ENCODE results near the gene RGSL1. TPM values are rescaled to one million over a fixed set of nuclear protein-coding genes. Genes with fewer than 3 reads are reported as not detected.

The RGSL1 gene
- total RNA-seq, 4 donors from 2014 or later: 0.42 to 0.61 TPM; not detected in 2

- 63 to 75% methylated on average over 2 of the region's 2 CpGs for WGBS, 2 donors
- Histone ChIP-seq H3K9me3 (peaks cover 0 to 5% (median 0%) of the 10 kb centered on the region in 3 donors), H3K4me1 (no peaks in the 10 kb centered on the region), H3K27me3 (no peaks in the 10 kb centered on the region), H3K4me3 (no peak overlapping the region), H3K36me3 (no peaks in the 10 kb centered on the region), H3K27ac (no peak overlapping the region)
- TF ChIP-seq CTCF (IDR thresholded peaks at IDR 0.05) (no peak), POLR2A (IDR thresholded peaks at IDR 0.05) (no peak)
- intact Hi-C loops (cut with DNase I): no loop called here
- DNase-seq: no peak
Observed at GRCh38 chr1:182552527-182552926, 102.6 kb downstream of the RGSL1 start.

- WGBS, 2 donors: 100% methylated on average over 1 of the region's 1 CpG; no CpG with 5 or more reads in 1 of the 2 donors
- Histone ChIP-seq H3K27ac (no peak overlapping the region), H3K4me1 (no peaks in the 10 kb centered on the region), H3K4me3 (no peak overlapping the region), H3K9me3 (peaks cover 0 to 5% (median 0%) of the 10 kb centered on the region in 3 donors), H3K27me3 (no peaks in the 10 kb centered on the region), H3K36me3 (no peaks in the 10 kb centered on the region)
- TF ChIP-seq POLR2A (IDR thresholded peaks at IDR 0.05) (no peak), CTCF (IDR thresholded peaks at IDR 0.05) (no peak)
- no peak for DNase-seq
- intact Hi-C loops (cut with DNase I): no loop called here
Observed at GRCh38 chr1:182555493-182555892, 105.5 kb downstream of the RGSL1 start.

GRCh38 chr1:182556279-182556678 is 106.3 kb downstream of the RGSL1 start:
- H3K27me3 ChIP-seq: no peaks in the 10 kb centered on the region
- no peak for DNase-seq
- no peaks in the 10 kb centered on the region for H3K36me3 ChIP-seq
- no peak for TF ChIP-seq POLR2A (IDR thresholded peaks at IDR 0.05)
- TF ChIP-seq CTCF (IDR thresholded peaks at IDR 0.05): no peak
- H3K27ac ChIP-seq: no peak overlapping the region
- intact Hi-C loops (cut with DNase I): no loop called here
- H3K4me3 ChIP-seq: no peak overlapping the region
- H3K4me1 ChIP-seq: no peaks in the 10 kb centered on the region
- H3K9me3 ChIP-seq: peaks cover 0 to 5% (median 0%) of the 10 kb centered on the region in 3 donors

GRCh38 chr1:182560392-182560984 is 110.5 kb downstream of the RGSL1 start:
- intact Hi-C loops (cut with DNase I): no loop called here

GRCh38 chr1:182561456-182561855 is 111.5 kb downstream of the RGSL1 start:
- Histone ChIP-seq H3K4me1 (no peaks in the 10 kb centered on the region), H3K9me3 (no peaks in the 10 kb centered on the region), H3K27ac (no peak overlapping the region), H3K4me3 (no peak overlapping the region), H3K27me3 (peaks cover 0 to 5% (median 0%) of the 10 kb centered on the region in 4 donors), H3K36me3 (no peaks in the 10 kb centered on the region)
- no peak for DNase-seq
- 53 to 63% methylated on average over 4 of the region's 4 CpGs for WGBS, 2 donors
- TF ChIP-seq POLR2A (IDR thresholded peaks at IDR 0.05): no peak
- no peak for TF ChIP-seq CTCF (IDR thresholded peaks at IDR 0.05)
- intact Hi-C loops (cut with DNase I): no loop called here

More at GRCh38 chr1:182560392-182560984, 110.5 kb downstream of the RGSL1 start:
- 63 to 64% methylated on average over 7 of the region's 7 CpGs for WGBS, 2 donors
- no peaks in the 10 kb centered on the region for H3K4me1 ChIP-seq
- H3K9me3 ChIP-seq: no peaks in the 10 kb centered on the region
- H3K27ac ChIP-seq: no peak overlapping the region
- no peak overlapping the region for H3K4me3 ChIP-seq
- no peaks in the 10 kb centered on the region for H3K36me3 ChIP-seq
- no peak for TF ChIP-seq POLR2A (IDR thresholded peaks at IDR 0.05)
- TF ChIP-seq CTCF (IDR thresholded peaks at IDR 0.05): no peak
- DNase-seq: no peak
- peaks cover 0 to 5% (median 0%) of the 10 kb centered on the region in 4 donors for H3K27me3 ChIP-seq
